ENCODE data around the gene MSL3B.

MSL3B gene

DNA sequence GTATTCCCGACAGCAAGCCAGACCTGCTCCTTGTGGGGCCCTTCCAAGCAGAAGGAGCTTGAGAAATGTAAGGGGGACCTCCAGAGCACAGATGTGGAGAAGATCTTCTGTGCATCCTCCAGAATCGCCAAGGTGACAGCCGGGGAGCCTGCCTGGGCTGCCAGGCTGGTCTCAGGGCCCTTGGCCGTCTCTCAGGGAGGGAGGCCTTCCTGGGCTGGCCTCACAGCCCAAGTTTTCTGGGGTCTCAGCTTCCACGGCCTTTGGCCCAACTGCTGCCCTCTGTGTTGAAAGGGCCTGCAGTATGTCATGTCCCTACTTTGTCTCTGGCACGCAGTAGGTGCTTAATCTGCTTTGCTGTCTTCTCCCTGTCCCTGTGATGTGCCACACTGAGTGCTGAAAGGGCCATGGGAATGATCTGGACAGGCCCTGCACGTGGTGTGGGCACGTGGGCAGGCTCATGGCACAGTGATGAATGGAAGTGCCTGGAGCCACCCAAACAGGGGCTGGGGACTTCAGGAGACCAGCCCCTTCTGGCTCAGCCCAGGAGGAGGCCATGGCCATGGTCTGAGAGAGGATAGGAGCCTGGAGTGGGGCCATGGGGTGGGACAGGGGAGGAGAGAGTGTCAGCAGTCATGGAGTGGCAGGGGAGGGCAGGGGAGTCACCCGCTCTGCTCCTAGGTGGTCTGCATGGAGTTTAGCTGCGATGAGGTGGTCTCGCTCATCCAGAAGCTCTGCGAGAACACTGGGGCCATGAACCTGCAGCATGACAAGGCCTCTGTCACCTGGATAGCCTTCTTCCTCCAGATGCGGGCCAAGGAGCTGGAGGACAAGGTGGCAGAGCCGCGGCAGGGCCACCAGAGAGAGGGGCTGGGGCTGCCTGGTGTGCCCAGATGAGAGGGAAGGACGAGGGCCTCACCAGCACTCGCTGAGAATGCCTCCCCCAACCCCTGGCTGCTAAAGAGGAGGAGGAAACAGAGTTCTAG lies 49.3 kb downstream of the MSL3B start:
- H3K4me3 ChIP-seq (ENCODE audit: low read depth, low read length), result no peak overlapping the region

DNA sequence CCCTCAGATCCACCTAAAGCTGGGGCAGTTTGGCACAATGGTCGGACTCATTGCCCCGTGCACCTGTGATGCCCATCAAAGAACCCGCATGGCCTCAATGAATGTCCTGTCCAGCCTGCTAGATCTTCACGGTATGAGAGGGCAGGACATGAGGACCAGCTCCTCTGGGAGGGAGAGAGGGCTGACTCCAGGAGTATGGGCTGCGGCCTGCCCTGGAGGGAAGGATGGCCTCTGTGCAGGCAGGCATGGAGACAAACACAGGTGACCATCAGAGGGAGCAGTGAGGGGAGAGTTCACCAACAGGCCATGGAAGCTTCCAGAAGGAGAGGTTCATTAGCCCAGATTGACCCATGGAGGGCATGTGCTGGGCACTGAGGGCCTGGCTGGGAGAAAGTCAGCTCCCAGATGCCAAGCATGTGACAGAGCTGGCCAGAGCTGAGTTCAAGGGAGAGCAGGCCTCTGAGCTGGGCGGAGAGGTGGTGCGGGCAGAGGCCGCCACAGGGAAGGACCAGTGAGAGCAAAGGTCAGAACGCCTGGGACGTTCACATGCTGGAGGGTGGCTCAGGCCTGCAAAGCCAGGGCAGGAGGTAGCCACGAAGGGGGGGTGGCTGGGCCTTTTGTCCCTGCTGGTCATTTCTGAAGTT lies 50.1 kb downstream of the MSL3B start:
- H3K4me3 ChIP-seq (ENCODE audit: low read depth, low read length), result no peak overlapping the region

- H3K4me3 ChIP-seq (ENCODE audit: low read depth, low read length), result no peak overlapping the region
These were observed 50.8 kb downstream of the MSL3B start for GRCh38 chr2:233817361-233817911.

GRCh38 chr2:233816771-233817170 lies 51.4 kb downstream of the MSL3B start:
- H3K4me3 ChIP-seq (ENCODE audit: low read depth, low read length), result no peak overlapping the region

GRCh38 chr2:233816334-233816733 lies 51.9 kb downstream of the MSL3B start:
- H3K4me3 ChIP-seq (ENCODE audit: low read depth, low read length), result no peak overlapping the region

DNA sequence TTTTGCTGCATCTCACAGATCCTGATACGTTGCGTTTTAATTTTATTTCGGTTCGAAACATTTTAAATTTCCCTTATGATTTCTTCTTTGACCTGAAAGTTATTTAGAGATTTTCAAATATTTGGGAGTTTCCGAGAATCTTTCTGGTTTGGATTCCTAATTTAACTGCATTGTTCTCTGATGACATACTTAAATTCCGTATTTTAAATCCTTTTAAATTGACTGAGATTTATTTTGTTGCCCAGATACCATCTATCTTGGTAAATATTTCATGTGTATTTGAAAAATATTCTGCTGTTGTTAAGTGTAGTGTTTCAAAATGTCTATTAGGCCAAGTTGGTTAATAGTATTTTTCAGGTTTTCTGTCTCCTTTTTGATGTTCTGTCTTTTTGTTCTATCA lies 52.3 kb downstream of the MSL3B start:
- no peak overlapping the region for H3K4me3 ChIP-seq (ENCODE audit: low read depth, low read length)

All from iPS-11a (cell line).